Cardiac septum (tissue), 1 donor: Measurements from ENCODE around the gene ZMIZ1. TPM values are rescaled to one million over a fixed set of nuclear protein-coding genes. Genes with fewer than 3 reads are reported as not detected.

Experiments
- DNase-seq: peaks from one replicate; pipeline ENCODE4 v3.0.0-alpha.2; 2020; ENCODE audit warnings: low spot score
- intact Hi-C: fragments of 100-400 bp; cut with DNase I; formaldehyde crosslinking; loops from one replicate; pipeline ENCODE4 v1.14.0; 2022
- total RNA-seq: library from RNA; stranded (reverse); fragmentation: NEBNext Ultra II Directional; extraction: Animal tissue kit (Norgen Biotek cat#: 25700); gene quantifications from one replicate; pipeline ENCODE4 v1.2.1, GENCODE V29; 2021
- donor health status: DM: no; HTN: no; CAD: no.

The ZMIZ1 gene
- total RNA-seq, 1 donor from 2014 or later: 40.7 TPM

GRCh38 chr10:79253704-79254103 lies 184.9 kb downstream of the ZMIZ1 start:
- DNase-seq: no peak
- intact Hi-C loops: no loop called here

GRCh38 chr10:79254333-79255006 lies 185.7 kb downstream of the ZMIZ1 start:
- DNase-seq: no peak
- intact Hi-C loops: no loop called here

- intact Hi-C loops: no loop called here
- DNase-seq: no peak
These were observed 186.3 kb downstream of the ZMIZ1 start for GRCh38 chr10:79255007-79255507.

- intact Hi-C loops: no loop called here
These were observed 187.6 kb downstream of the ZMIZ1 start for GRCh38 chr10:79256264-79256806.

GRCh38 chr10:79258894-79259293 lies 190.1 kb downstream of the ZMIZ1 start:
- DNase-seq: no peak
- intact Hi-C loops: no loop called here

More at GRCh38 chr10:79256264-79256806, 187.6 kb downstream of the ZMIZ1 start:
- no peak for DNase-seq

GRCh38 chr10:79259834-79260233 lies 191.1 kb downstream of the ZMIZ1 start:
- intact Hi-C loops: no loop called here
- no peak for DNase-seq

- intact Hi-C loops: no loop called here
- no peak for DNase-seq
These were observed 192.3 kb downstream of the ZMIZ1 start for GRCh38 chr10:79260811-79261740.

- intact Hi-C loops: no loop called here
These were observed 193.4 kb downstream of the ZMIZ1 start for GRCh38 chr10:79262131-79262530.

GRCh38 chr10:79262959-79263746 lies 194.4 kb downstream of the ZMIZ1 start:
- no peak for DNase-seq
- intact Hi-C loops: no loop called here

More at GRCh38 chr10:79262131-79262530, 193.4 kb downstream of the ZMIZ1 start:
- DNase-seq: no peak

GRCh38 chr10:79263939-79264338 lies 195.2 kb downstream of the ZMIZ1 start:
- DNase-seq: no peak
- intact Hi-C loops: no loop called here

- no peak for DNase-seq
These were observed 196.2 kb downstream of the ZMIZ1 start for GRCh38 chr10:79264942-79265341.

GRCh38 chr10:79266084-79266483 lies 197.3 kb downstream of the ZMIZ1 start:
- intact Hi-C loops: no loop called here
- no peak for DNase-seq

More at GRCh38 chr10:79264942-79265341, 196.2 kb downstream of the ZMIZ1 start:
- intact Hi-C loops: no loop called here

- peak; percentile 89 for DNase-seq
- intact Hi-C loops: no loop called here
These were observed 198.0 kb downstream of the ZMIZ1 start for GRCh38 chr10:79266543-79267312.

GRCh38 chr10:79267499-79267898 lies 198.7 kb downstream of the ZMIZ1 start:
- no peak for DNase-seq
- intact Hi-C loops: no loop called here

GRCh38 chr10:79268161-79268601 lies 199.4 kb downstream of the ZMIZ1 start:
- intact Hi-C loops: no loop called here
- DNase-seq: no peak

GRCh38 chr10:79268742-79269141 lies 200.0 kb downstream of the ZMIZ1 start:
- intact Hi-C loops: no loop called here
- no peak for DNase-seq

- no peak for DNase-seq
- intact Hi-C loops: no loop called here
These were observed 200.7 kb downstream of the ZMIZ1 start for GRCh38 chr10:79269443-79269842.

GRCh38 chr10:79269969-79270368 lies 201.2 kb downstream of the ZMIZ1 start:
- no peak for DNase-seq
- intact Hi-C loops: no loop called here
